ENCODE measurements around the gene ASCL1. TPM values are rescaled to one million over a fixed set of nuclear protein-coding genes. Genes with fewer than 3 reads are reported as not detected.

Gene ASCL1
- total RNA-seq, 2 donors from 2014 or later: 0.16 TPM; not detected in 1

GRCh38 chr12:102962986-102963385 lies 5.5 kb downstream of the ASCL1 start:
- no peak overlapping the region for H3K27ac Mint-ChIP-seq
- DNase-seq (ENCODE audit: low spot score in 2 of 2) (no peak), ATAC-seq (no peak)
- peaks cover 9 to 15% of the 10 kb centered on the region in 2 donors for H3K9me3 Mint-ChIP-seq
- H3K36me3 Mint-ChIP-seq: peaks cover 13 to 28% of the 10 kb centered on the region in 2 donors

GRCh38 chr12:102963796-102964195 lies 6.3 kb downstream of the ASCL1 start:
- Mint-ChIP-seq H3K27ac (no peak overlapping the region), H3K9me3 (peaks cover 9 to 15% of the 10 kb centered on the region in 2 donors), H3K36me3 (peaks cover 13 to 28% of the 10 kb centered on the region in 2 donors)
- ATAC-seq: no peak
- DNase-seq (ENCODE audit: low spot score in 2 of 2): no peak

GRCh38 chr12:102964872-102965271 lies 7.4 kb downstream of the ASCL1 start:
- H3K36me3 Mint-ChIP-seq: peaks cover 13 to 28% of the 10 kb centered on the region in 2 donors
- DNase-seq (ENCODE audit: low spot score in 2 of 2) (no peak), ATAC-seq (peak in 1 of 2 donors; percentile 62)
- peaks cover 9 to 15% of the 10 kb centered on the region in 2 donors for H3K9me3 Mint-ChIP-seq
- no peak overlapping the region for H3K27ac Mint-ChIP-seq

GRCh38 chr12:102965281-102966155 lies 8.0 kb downstream of the ASCL1 start:
- no peak for DNase-seq (ENCODE audit: low spot score in 2 of 2)
- Mint-ChIP-seq H3K36me3 (peaks cover 13 to 28% of the 10 kb centered on the region in 2 donors), H3K9me3 (peaks cover 9 to 15% of the 10 kb centered on the region in 2 donors), H3K27ac (no peak overlapping the region)
- peak in 1 of 2 donors; percentile 39 for ATAC-seq

- no peak for DNase-seq (ENCODE audit: low spot score in 2 of 2)
- no peak for ATAC-seq
- Mint-ChIP-seq H3K27ac (no peak overlapping the region), H3K9me3 (peaks cover 9 to 15% of the 10 kb centered on the region in 2 donors), H3K36me3 (peaks cover 13 to 28% of the 10 kb centered on the region in 2 donors)
Measured at GRCh38 chr12:102966200-102966863, 8.9 kb downstream of the ASCL1 start.

GRCh38 chr12:102970780-102971179 lies 13.3 kb downstream of the ASCL1 start:
- ATAC-seq (no peak), DNase-seq (ENCODE audit: low spot score in 2 of 2) (no peak)
- Mint-ChIP-seq H3K9me3 (peaks cover 0 to 8% of the 10 kb centered on the region in 2 donors), H3K36me3 (peaks cover 0 to 2% of the 10 kb centered on the region in 2 donors), H3K27ac (no peak overlapping the region)

- no peak for DNase-seq (ENCODE audit: low spot score in 2 of 2)
- no peak overlapping the region for H3K27ac Mint-ChIP-seq
- H3K36me3 Mint-ChIP-seq: no peaks in the 10 kb centered on the region
Measured at GRCh38 chr12:102971227-102971626, 13.8 kb downstream of the ASCL1 start.

GRCh38 chr12:102973583-102973982 lies 16.1 kb downstream of the ASCL1 start:
- Mint-ChIP-seq H3K27ac (no peak overlapping the region), H3K36me3 (no peaks in the 10 kb centered on the region), H3K9me3 (peaks cover 0 to 8% of the 10 kb centered on the region in 2 donors)
- ATAC-seq (no peak), DNase-seq (ENCODE audit: low spot score in 2 of 2) (no peak)

More at GRCh38 chr12:102971227-102971626, 13.8 kb downstream of the ASCL1 start:
- peaks cover 0 to 8% of the 10 kb centered on the region in 2 donors for H3K9me3 Mint-ChIP-seq
- ATAC-seq: no peak

GRCh38 chr12:102976609-102977280 lies 19.3 kb downstream of the ASCL1 start:
- ATAC-seq: no peak

GRCh38 chr12:102977945-102978706 lies 20.7 kb downstream of the ASCL1 start:
- no peaks in the 10 kb centered on the region for H3K36me3 Mint-ChIP-seq
- ATAC-seq: no peak
- DNase-seq (ENCODE audit: low spot score in 2 of 2): no peak
- peaks cover 0 to 8% of the 10 kb centered on the region in 2 donors for H3K9me3 Mint-ChIP-seq
- H3K27ac Mint-ChIP-seq: no peak overlapping the region

More at GRCh38 chr12:102976609-102977280, 19.3 kb downstream of the ASCL1 start:
- Mint-ChIP-seq H3K36me3 (no peaks in the 10 kb centered on the region), H3K9me3 (peaks cover 0 to 8% of the 10 kb centered on the region in 2 donors), H3K27ac (no peak overlapping the region)
- no peak for DNase-seq (ENCODE audit: low spot score in 2 of 2)

GRCh38 chr12:102980350-102980749 lies 22.9 kb downstream of the ASCL1 start:
- no peaks in the 10 kb centered on the region for H3K36me3 Mint-ChIP-seq
- ATAC-seq: no peak
- H3K27ac Mint-ChIP-seq: no peak overlapping the region

GRCh38 chr12:102990419-102990818 lies 32.9 kb downstream of the ASCL1 start:
- ATAC-seq (no peak), DNase-seq (ENCODE audit: low spot score in 2 of 2) (no peak)
- Mint-ChIP-seq H3K36me3 (no peaks in the 10 kb centered on the region), H3K9me3 (peaks cover 8% of the 10 kb centered on the region in 2 donors), H3K27ac (no peak overlapping the region)

More at GRCh38 chr12:102980350-102980749, 22.9 kb downstream of the ASCL1 start:
- H3K9me3 Mint-ChIP-seq: peaks cover 0 to 4% of the 10 kb centered on the region in 2 donors
- no peak for DNase-seq (ENCODE audit: low spot score in 2 of 2)

- DNase-seq (ENCODE audit: low spot score in 2 of 2): no peak
- Mint-ChIP-seq H3K27ac (no peak overlapping the region), H3K36me3 (no peaks in the 10 kb centered on the region), H3K9me3 (peaks cover 8% of the 10 kb centered on the region in 2 donors)
- no peak for ATAC-seq
Measured at GRCh38 chr12:102992297-102992696, 34.8 kb downstream of the ASCL1 start.

- H3K36me3 Mint-ChIP-seq: no peaks in the 10 kb centered on the region
- ATAC-seq (no peak), DNase-seq (ENCODE audit: low spot score in 2 of 2) (no peak)
- peaks cover 8% of the 10 kb centered on the region in 2 donors for H3K9me3 Mint-ChIP-seq
- no peak overlapping the region for H3K27ac Mint-ChIP-seq
Measured at GRCh38 chr12:102992720-102993119, 35.2 kb downstream of the ASCL1 start.

GRCh38 chr12:102993537-102993936 lies 36.1 kb downstream of the ASCL1 start:
- DNase-seq (ENCODE audit: low spot score in 2 of 2) (no peak), ATAC-seq (no peak)
- H3K36me3 Mint-ChIP-seq: peaks cover 0 to 3% of the 10 kb centered on the region in 2 donors
- no peak overlapping the region for H3K27ac Mint-ChIP-seq
- peaks cover 8 to 10% of the 10 kb centered on the region in 2 donors for H3K9me3 Mint-ChIP-seq

- peaks cover 11 to 17% of the 10 kb centered on the region in 2 donors for H3K9me3 Mint-ChIP-seq
Measured at GRCh38 chr12:102995372-102995771, 37.9 kb downstream of the ASCL1 start.

More at GRCh38 chr12:102995372-102995771, 37.9 kb downstream of the ASCL1 start:
- no peak overlapping the region for H3K27ac Mint-ChIP-seq
- ATAC-seq (no peak), DNase-seq (ENCODE audit: low spot score in 2 of 2) (no peak)
- H3K36me3 Mint-ChIP-seq: peaks cover 0 to 9% of the 10 kb centered on the region in 2 donors

All from activated naive CD4-positive, alpha-beta T cell treated with anti-CD3 and anti-CD28 coated beads, Interleukin-2, amount 50 U/mL, for 72 hours (primary cell).